Left lung (tissue), 10 donors: ENCODE results near the gene LTV1. TPM values are rescaled to one million over a fixed set of nuclear protein-coding genes. Genes with fewer than 3 reads are reported as not detected.
A peak's percentile ranks its signal among the peaks of the same experiment; 100 is the strongest.
"Not testable (repeated sequence)": the region's sequence is repeated elsewhere in the genome, so short reads cannot be mapped to it uniquely, and the experiment has no call there.

Source experiments
- ATAC-seq: fragments of 200-7000 bp; cut with Tn5 transposase; one replicate; pipeline ENCODE4 v1.9.1; 2020; ENCODE audit warnings: moderate library complexity
- DNase-seq, 4 donors: peaks; one replicate each; pipeline ENCODE4 v3.0.0-alpha.2; 2013 to 2020
- H3K27ac ChIP-seq, 2 donors: fragments of 200-600 bp; sonication (generic) in 1 of 2; one replicate each; pipeline versions ENCODE4 v1.5.0 to v1.8.0; 2020 to 2021
- H3K27me3 ChIP-seq, 2 donors: fragments of 200-600 bp; sonication (generic) in 1 of 2; one replicate each; pipeline versions ENCODE4 v1.5.0 to v1.8.0; 2020 to 2021
- H3K36me3 ChIP-seq, 2 donors: fragments of 200-600 bp; sonication (generic) in 1 of 2; one replicate each; pipeline versions ENCODE4 v1.5.0 to v1.8.0; 2020 to 2021
- H3K4me1 ChIP-seq, 2 donors: fragments of 200-600 bp; one replicate each; pipeline ENCODE4 v1.8.0; 2021
- H3K4me3 ChIP-seq, 2 donors: fragments of 200-600 bp; sonication (generic) in 1 of 2; one replicate each; pipeline versions ENCODE4 v1.5.0 to v1.8.0; 2020 to 2021; ENCODE audit warnings: mild to moderate bottlenecking in 1 of 2
- H3K9me3 ChIP-seq, 2 donors: fragments of 200-600 bp; sonication (generic) in 1 of 2; one replicate each; pipeline versions ENCODE4 v1.5.0 to v1.8.0; 2020 to 2021
- CTCF ChIP-seq, 2 donors: fragments of 200-600 bp; sonication (generic) in 1 of 2; IDR thresholded peaks; one replicate each; pipeline versions ENCODE4 v1.5.0 to v1.8.0; 2021; ENCODE audit warnings: antibody characterized with exemption in 2 of 2
- intact Hi-C, 2 donors: fragments of 100-400 bp; cut with DNase I; formaldehyde crosslinking; loops; one replicate each; pipeline versions ENCODE4 v1.11.2 to v1.14.2; 2022
- polyA plus RNA-seq, 6 donors: library from polyadenylated mRNA; unstranded; fragments of 120-200 nt; gene quantifications; one replicate each; pipeline ENCODE4 v1.2.1, GENCODE V29; 2013; ENCODE audit not compliant: insufficient read length in 6 of 6
- total RNA-seq, 2 donors: library from RNA; stranded (reverse); fragmentation: NEBNext Ultra II Directional; extraction: Animal tissue kit (Norgen Biotek cat#: 25700); gene quantifications; one replicate each; pipeline ENCODE4 v1.2.1, GENCODE V29; 2021
- donor health status: DM: no; HTN: yes; CAD: no.
- donor health status: DM: no; HTN: no; CAD: no.

The LTV1 gene
- total and polyA plus RNA-seq, 8 donors = 16.1 to 47.5 (median 38.2) TPM

GRCh38 chr6:143840595-143841265 is 2.4 kb upstream of the LTV1 start:
- DNase-seq = no peak
- H3K4me1 ChIP-seq = peaks cover 6 to 27% of the 10 kb centered on the region in 2 donors
- TF ChIP-seq CTCF (IDR thresholded peaks at IDR 0.05) = no peak
- no peak overlapping the region for H3K4me3 ChIP-seq
- intact Hi-C loops = no loop called here
- H3K27me3 ChIP-seq = no peaks in the 10 kb centered on the region
- no peak overlapping the region for H3K27ac ChIP-seq
- ATAC-seq = no peak
- H3K36me3 ChIP-seq = peaks cover 0 to 8% of the 10 kb centered on the region in 2 donors
- H3K9me3 ChIP-seq = no peaks in the 10 kb centered on the region

DNA sequence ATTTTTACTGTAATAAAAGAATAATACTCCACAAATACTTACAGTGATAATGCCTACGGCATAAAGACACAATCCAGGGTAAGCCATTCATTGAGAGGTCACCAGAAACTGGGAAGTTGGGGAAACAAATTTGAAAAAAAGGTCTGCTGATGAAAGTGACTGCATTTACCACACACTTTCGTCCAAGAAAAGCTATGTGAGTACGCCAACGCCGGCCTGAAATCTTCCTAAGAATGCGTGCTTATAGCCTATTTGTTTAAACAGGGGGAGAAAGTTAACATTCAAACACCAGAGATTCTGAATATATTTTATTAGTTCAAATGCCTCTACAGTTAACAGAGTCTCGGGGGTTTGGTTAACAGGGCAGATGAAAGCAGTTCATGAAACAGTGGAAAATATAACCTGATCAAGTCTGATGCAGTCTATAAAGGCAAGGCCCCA is 657 bp upstream of the LTV1 start:
- Histone ChIP-seq H3K36me3 (peaks cover 5 to 24% of the 10 kb centered on the region in 2 donors), H3K27ac (peak overlapping the region; percentile 91 to 92), H3K4me1 (peaks cover 6 to 33% of the 10 kb centered on the region in 2 donors), H3K4me3 (peak overlapping the region; percentile 86 to 98), H3K9me3 (no peaks in the 10 kb centered on the region), H3K27me3 (no peaks in the 10 kb centered on the region)
- DNase-seq (no peak), ATAC-seq (peak; percentile 54)
- TF ChIP-seq CTCF (IDR thresholded peaks at IDR 0.05) = no peak
- intact Hi-C loops = no loop called here

- TF ChIP-seq CTCF (IDR thresholded peaks at IDR 0.05) = no peak
- Histone ChIP-seq H3K4me1 (peaks cover 6 to 33% of the 10 kb centered on the region in 2 donors), H3K36me3 (peaks cover 5 to 35% of the 10 kb centered on the region in 2 donors), H3K9me3 (no peaks in the 10 kb centered on the region), H3K27ac (peak overlapping the region; percentile 91 to 92), H3K4me3 (peak overlapping the region; percentile 86 to 98), H3K27me3 (no peaks in the 10 kb centered on the region)
- no peak for DNase-seq
- ATAC-seq = no peak
- intact Hi-C loops = no loop called here
Observed at GRCh38 chr6:143843677-143843999, 500 bp downstream of the LTV1 start.

- no peaks in the 10 kb centered on the region for H3K27me3 ChIP-seq
- DNase-seq (no peak), ATAC-seq (no peak)
- H3K4me1 ChIP-seq = peaks cover 6 to 33% of the 10 kb centered on the region in 2 donors
- H3K4me3 ChIP-seq = peak overlapping the region; percentile 86 to 98
- H3K36me3 ChIP-seq = peaks cover 5 to 39% of the 10 kb centered on the region in 2 donors
- no peaks in the 10 kb centered on the region for H3K9me3 ChIP-seq
- peak overlapping the region; percentile 91 to 92 for H3K27ac ChIP-seq
- TF ChIP-seq CTCF (IDR thresholded peaks at IDR 0.05) = no peak
- intact Hi-C loops = no loop called here
Observed at GRCh38 chr6:143844006-143844405, 868 bp downstream of the LTV1 start.

GRCh38 chr6:143845033-143845432 is 1.9 kb downstream of the LTV1 start:
- no peaks in the 10 kb centered on the region for H3K9me3 ChIP-seq
- no peak overlapping the region for H3K4me3 ChIP-seq
- TF ChIP-seq CTCF (IDR thresholded peaks at IDR 0.05) = no peak
- DNase-seq = peak in 1 of 4 donors; percentile 31
- peaks cover 6 to 33% of the 10 kb centered on the region in 2 donors for H3K4me1 ChIP-seq
- no peak for ATAC-seq
- H3K27ac ChIP-seq = no peak overlapping the region
- peaks cover 5 to 49% of the 10 kb centered on the region in 2 donors for H3K36me3 ChIP-seq
- no peaks in the 10 kb centered on the region for H3K27me3 ChIP-seq
- intact Hi-C loops = no loop called here

DNA sequence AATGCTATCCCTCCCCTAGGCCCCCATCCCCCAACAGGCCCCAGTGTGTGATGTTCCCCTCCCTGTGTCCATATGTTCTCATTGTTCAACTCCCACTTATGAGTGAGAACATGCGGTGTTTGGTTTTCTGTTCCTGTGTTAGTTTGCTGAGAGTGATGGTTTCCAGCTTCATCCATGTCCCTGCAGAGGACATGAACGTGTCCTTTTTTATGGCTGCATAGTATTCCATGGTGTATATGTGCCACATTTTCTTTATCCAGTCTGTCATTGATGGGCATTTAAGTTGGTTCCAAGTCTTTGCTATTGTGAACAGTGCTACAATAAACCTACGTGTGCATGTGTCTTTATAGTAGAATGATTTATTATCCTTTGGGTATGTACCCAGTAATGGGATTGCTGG is 8.6 kb downstream of the LTV1 start:
- DNase-seq, intact Hi-C loops, H3K27ac ChIP-seq, H3K27me3 ChIP-seq, H3K4me1 ChIP-seq, ATAC-seq, H3K9me3 ChIP-seq, H3K4me3 ChIP-seq: not testable (repeated sequence)
- H3K36me3 ChIP-seq = peaks cover 0 to 95% of the 10 kb centered on the region in 2 donors

GRCh38 chr6:143855057-143855456 is 11.9 kb downstream of the LTV1 start:
- H3K27ac ChIP-seq, intact Hi-C loops, H3K4me3 ChIP-seq, DNase-seq, ATAC-seq, H3K4me1 ChIP-seq, H3K9me3 ChIP-seq, H3K27me3 ChIP-seq: not testable (repeated sequence)
- peaks cover 0 to 95% of the 10 kb centered on the region in 2 donors for H3K36me3 ChIP-seq

- H3K4me1 ChIP-seq, H3K4me3 ChIP-seq, H3K9me3 ChIP-seq, H3K27ac ChIP-seq, H3K27me3 ChIP-seq, ATAC-seq, intact Hi-C loops, DNase-seq: not testable (repeated sequence)
- peaks cover 0 to 95% of the 10 kb centered on the region in 2 donors for H3K36me3 ChIP-seq
Observed at GRCh38 chr6:143856762-143857161, 13.6 kb downstream of the LTV1 start.
